Inflammatory macrophage treated with lipopolysaccharide for 1 hour (primary cell): ENCODE results near the gene ACACA.
A peak's percentile ranks its signal among the peaks of the same experiment; 100 is the strongest.

Experiments used
- DNase-seq, 2 donors: peaks; one replicate each; pipeline ENCODE4 v3.0.0-alpha.2; 2020 to 2022

ACACA gene

DNA sequence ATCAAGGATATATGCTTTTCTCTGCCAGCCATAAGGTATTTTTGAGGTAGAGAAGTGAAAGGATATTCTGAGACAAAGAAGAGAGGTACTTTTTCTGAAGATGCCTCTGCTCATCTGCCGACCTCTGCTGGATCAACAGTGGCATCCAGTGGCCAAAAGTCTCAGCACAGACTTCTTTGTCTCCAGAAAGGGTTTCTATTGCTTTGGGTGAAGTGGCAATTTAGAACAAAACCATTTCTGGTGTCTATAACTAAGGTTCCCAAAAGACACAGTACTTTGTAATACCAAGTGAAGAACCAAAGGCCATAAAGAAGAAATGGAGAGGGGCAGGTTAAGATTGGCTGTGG lies 186.1 kb downstream of the ACACA start:
- no peak for DNase-seq

- DNase-seq = no peak
These were observed 186.6 kb downstream of the ACACA start for GRCh38 chr17:37219876-37220606.

DNA sequence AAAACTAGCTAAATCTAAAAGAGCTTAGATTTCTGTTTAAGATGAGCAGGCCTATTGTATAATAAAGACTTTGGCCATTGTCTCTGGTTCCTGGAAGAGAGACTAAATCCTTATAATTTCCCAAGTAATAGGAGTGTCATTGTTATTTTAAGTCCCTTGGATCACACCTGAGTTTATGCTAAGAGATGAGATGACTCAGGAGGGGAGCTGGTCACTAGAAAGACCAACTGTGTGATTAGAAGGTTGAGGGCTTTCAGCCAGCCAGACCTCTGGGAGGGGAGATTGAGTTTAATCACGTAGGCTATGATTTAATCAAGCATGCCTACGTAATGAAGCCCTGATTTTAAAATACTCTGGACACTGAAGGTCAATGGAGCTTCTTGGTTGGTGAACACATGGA lies 187.8 kb downstream of the ACACA start:
- DNase-seq = no peak

- no peak for DNase-seq
These were observed 192.2 kb downstream of the ACACA start for GRCh38 chr17:37214416-37214815.

- DNase-seq = no peak
These were observed 192.7 kb downstream of the ACACA start for GRCh38 chr17:37213927-37214326.

DNA sequence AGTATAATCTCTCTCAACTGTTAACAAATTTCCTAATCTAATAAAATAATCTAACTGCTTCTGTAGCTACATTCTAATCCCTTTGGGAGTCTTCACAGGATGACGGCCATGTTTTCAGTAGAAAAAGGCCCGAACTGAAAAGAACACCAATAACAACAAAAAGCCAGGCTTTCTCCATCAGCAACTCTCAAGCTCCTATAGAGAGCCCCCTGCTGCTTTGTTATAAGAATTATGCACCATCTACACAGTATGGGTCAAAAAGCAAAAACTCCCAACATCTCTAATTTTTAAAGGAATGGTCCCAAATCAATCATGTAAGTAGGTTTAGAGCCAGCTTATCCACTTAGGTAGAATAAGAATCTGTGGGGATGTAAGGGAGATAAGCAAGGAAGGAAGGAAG lies 194.5 kb downstream of the ACACA start:
- no peak for DNase-seq

DNA sequence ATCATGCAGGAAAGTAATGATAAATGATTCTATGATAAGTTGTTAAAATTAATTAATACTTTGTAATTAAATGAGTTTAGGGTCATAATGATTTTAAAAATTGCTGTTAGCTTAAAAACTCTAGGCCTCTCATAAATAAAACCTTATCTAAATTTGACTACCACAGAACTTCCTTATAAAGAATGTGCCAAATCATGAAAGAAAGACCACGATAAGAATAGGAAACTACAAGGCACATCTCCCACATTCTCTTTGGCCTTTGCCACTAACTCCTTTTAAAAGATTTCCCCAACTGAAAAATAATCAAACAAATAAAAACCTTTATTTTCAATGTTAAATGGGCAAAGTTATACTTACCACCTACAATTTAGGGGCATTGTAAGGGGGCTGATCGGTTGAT lies 195.5 kb downstream of the ACACA start:
- DNase-seq = no peak

DNA sequence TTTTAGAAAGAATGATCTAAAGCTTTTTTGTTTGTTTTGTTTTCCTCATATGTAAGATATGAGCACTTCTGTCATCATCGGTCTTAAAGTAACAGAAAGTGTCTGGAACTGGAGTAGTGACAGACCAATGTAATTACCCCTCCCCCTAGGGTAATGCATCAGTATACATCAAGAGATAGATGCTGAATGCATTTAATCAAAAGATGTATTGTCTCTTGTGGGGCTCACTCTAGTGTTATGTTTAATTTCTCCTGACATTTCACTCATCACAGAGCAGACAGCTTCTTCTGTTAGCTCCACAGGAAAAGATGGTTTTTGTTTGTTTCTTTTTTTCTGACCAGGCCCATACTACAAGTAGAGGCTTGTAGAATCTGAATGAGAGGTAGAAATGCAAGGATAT lies 199.5 kb downstream of the ACACA start:
- no peak for DNase-seq

DNA sequence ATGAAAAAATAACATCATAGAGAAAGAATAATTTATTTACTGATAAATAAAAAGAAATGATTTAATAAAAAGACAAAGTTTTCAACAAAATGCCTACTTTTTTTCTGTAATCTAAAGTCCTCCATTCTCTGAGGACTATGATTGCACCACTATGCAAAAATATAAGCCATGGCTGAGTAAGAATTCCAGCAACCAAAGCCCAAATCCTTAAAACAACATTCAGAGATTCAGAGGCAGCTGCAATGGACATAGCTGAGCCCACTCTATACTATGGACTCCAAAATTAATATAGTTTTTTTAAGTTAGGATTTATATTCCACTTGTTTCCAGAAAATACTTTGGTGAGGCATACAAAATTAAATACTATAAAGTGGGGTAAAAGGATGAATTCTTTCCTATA lies 200.3 kb downstream of the ACACA start:
- no peak for DNase-seq

- no peak for DNase-seq
These were observed 206.1 kb downstream of the ACACA start for GRCh38 chr17:37200497-37200896.

DNA sequence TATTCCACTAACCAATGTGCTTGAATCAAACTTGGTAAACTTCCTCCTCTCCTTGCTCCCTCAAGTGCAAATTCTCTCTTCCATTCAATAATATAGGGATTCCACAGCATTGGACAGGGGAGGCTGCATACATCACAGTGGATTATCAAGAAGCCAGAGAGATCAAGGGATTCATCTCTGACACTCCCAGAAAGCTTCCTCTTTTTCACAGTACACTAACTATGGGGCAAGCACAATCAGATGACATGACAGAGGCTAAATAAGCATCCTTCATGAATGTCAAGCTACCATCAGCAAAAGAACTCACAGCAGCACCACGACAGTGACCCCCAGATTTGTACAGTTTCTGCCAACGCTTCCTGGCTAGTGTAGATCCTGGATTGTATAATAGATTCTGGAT lies 209.3 kb downstream of the ACACA start:
- peak; percentile 24 to 25 for DNase-seq

DNA sequence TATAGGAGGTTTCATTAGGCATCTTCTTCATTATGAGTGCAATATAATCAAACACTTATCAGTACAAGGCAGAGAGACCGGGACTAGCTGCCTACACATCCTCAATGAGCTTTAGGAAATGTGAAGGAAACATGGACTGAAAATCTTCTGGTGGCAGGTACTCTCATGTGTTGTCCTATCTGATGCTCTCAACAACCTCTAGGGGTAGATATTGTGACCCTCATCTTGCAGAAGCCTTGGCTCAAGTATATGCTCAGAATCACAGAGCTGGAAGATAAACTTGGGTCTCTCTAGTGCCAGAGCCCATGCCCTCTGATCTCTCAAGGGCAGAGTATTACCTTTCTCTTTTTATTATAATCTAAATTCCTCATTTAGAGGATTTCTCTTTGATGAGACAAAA lies 212.4 kb downstream of the ACACA start:
- no peak for DNase-seq

DNA sequence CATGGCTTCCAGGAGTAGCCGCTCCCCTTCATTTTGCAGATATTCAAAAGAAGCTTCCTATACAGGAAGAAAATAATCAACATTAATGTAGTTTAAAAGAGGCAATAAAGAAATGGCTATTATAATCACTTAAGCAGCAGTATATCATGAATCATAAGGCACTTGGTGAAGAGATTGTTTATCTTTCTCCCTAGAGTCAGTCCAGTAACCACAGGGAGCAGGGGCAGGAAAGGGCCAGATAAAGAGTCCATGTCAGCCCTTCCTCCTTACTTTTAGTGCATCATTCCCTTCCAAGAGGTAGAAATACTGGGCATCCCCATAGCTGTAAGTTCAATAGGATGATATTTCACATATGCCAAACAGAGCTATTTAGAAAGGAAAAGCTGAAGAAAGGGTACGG lies 215.4 kb downstream of the ACACA start:
- no peak for DNase-seq

- DNase-seq = no peak
These were observed 216.1 kb downstream of the ACACA start for GRCh38 chr17:37190493-37190892.

DNA sequence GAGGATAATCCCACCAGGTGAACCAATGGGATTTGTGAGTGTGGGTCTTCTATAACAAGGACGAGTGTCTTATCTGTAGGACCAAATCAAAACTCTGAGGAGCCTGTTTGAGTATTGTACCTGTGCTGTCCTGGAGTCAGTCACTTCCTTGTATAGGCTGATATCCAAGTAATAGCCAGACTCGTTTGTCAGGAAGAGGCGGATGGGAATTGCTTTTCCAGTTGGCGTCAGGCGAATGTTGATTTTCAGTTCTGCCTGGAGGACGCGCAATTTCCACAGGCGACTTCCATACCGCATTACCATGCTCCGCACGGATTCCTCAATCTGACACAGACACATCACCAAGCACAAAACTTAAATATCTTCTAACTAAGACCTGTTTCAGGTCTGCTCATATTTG lies 218.5 kb downstream of the ACACA start:
- DNase-seq = no peak

- DNase-seq = no peak
These were observed 219.4 kb downstream of the ACACA start for GRCh38 chr17:37187262-37187661.

DNA sequence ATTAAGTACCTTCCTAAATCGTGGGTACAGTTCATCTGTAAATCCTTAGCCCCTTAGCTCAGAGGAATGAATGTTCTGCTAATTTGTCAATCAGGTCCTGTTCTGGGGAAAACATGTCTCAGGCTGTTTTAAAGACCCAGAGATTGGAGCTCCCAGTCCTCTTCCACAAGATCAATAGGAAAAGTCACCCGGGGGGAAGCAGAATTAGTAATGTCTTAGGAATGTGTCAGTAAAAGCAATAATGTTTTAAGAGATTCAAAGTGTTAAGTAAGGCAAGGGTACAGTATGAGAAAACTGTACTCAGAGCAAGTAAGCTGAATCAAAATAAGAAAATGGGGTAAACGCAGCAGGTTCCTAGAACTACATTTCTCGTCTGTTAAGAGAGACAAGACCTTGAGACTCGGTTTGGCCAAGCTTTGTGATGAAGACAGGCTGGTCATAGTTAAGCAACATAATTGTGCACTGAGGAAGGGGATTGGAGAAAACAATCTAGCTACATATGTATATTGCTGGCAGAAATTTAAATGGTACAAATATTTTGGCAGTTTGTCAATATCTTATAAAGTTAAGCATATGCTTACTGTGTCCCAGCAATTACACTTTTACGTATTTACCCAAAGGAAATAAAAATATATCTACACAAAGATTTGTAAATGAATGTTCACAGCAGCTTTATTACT lies 223.7 kb downstream of the ACACA start:
- no peak for DNase-seq

DNA sequence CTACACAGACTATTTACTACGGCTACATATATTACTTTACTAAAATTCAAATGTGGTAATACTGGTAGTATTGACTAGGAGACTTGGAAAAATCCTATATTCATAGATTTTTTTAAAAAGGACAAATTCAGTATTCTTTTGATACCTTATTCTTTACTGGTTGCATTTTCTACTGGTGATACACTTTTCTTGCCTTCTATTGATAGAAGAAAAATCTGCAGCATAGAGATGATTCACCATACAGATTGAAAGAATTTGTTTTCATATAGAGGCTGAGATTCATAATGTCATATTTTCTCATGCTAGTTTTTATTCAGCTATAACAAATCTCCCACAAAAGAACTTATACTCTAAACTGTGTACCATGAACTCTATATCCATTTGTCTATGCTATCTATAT lies 226.3 kb downstream of the ACACA start:
- no peak for DNase-seq

DNA sequence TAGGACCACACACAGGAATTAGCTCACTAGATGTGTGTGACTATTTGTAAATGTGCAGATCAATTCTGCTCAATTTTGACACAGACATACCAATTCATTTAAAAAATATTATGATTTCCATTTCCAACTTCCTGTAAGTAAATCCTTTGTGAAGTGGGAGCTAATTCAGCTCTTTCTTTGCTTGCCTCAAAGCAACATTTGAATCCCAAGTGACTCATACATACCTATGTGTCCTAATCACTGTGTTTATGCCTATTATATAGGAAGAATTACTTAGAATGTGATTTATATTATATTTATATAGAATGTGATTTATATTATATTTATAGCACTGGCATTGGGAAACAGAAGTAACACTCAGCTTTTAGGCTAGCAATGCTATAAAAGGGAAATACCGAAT lies 226.7 kb downstream of the ACACA start:
- DNase-seq = no peak

DNA sequence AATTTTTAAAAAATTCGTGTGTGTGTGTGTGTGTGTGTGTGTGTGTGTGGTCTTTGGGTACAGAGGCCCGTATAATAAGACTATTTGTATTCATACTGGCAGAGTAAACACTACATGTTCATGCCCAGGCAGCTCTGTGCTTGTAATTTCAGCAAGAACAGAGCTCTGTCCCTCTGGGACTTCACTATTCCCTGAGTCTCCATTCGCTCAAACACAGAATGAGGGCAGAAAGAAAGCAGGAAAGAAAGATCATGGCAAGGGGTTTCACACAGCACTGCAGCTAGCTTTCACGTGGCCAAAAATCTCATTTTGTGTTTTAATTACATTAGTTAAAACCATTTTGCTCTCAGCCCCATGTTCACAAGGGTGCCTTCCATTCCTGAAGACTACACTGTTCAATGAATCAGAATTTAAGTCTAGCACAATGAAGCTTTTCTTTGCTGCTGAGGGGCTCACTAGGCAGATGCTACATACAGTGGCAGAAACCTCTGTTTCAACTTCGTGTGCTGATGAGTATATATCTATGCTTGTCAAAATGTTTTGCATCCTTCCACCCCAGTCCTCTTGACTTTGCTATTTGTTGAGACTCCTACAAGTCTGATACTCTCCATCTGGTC lies 229.3 kb downstream of the ACACA start:
- no peak for DNase-seq

- DNase-seq = no peak
These were observed 229.9 kb downstream of the ACACA start for GRCh38 chr17:37176723-37177122.

- no peak for DNase-seq
These were observed 232.4 kb downstream of the ACACA start for GRCh38 chr17:37174205-37174604.

DNA sequence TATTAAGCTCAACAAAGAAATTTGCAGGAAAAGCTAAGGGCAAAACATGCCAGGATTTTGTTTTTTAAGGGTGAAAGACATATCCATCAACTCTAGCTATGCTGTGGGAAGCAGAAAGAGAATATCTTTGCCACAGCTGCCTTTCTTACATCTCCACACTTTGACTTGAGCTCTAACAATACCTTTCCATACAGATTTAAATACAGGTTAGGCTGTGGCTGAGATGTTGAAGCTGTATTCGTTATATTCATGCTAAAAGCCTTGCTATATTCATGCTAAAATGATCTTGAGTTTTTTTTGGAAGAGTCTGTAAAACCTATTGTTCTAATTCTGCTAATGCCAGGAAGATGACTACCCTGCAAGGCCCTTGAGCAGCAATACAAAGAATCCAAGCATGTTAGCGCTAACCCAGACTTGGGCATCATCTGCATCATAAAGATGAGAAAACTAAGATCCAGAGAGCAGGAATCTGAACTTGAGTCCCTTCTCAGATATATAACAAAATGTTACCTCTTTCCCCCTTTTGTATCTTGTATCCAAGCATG lies 235.7 kb downstream of the ACACA start:
- no peak for DNase-seq

DNA sequence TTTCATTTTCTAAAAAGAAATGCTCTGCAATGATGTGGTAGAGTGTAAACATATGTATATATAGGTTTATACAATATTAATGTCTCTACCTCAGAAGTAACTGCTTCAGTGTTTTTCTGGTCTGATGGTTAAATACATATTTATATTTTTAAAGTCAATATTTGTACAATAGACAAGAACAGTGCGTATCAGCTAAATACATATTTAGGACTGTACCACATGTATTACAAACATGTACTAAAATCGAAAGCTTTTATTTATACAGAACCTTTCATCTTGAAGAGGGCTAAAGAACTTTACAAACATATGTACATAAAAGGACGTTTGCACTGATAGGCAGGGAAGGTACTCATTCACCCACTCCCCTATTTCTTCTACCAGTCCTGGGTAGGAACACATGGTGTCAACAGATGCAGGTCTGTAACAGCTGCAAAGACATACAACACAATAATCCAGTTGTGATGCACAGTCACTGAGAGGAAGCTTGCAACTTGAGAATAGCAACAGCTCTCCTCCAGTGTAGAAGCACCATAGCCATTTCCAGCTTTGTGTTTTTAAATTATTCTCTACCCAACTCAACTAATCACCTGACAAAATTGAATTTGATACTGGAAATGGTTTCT lies 237.8 kb downstream of the ACACA start:
- DNase-seq = no peak
